HepG2 (cell line): ENCODE measurements around the gene VSIG10L. TPM values are rescaled to one million over a fixed set of nuclear protein-coding genes. Genes with fewer than 3 reads are reported as not detected.

Experiments
- ARHGAP35 ChIP-seq: sonication (generic); formaldehyde crosslinking; IDR thresholded peaks from 2 replicates; pipeline ENCODE4 v1.9.0; 2022; ENCODE audit warnings: mild to moderate bottlenecking, inconsistent platforms, moderate library complexity, missing genetic modification reagents, borderline replicate concordance
- KLF12 ChIP-seq: sonication (generic); formaldehyde crosslinking; IDR thresholded peaks from 2 replicates; pipeline ENCODE4 v1.4.0; 2020; ENCODE audit warnings: missing genetic modification reagents, borderline replicate concordance
- KMT2A ChIP-seq: sonication (generic); formaldehyde crosslinking; IDR thresholded peaks from 2 replicates; pipeline ENCODE4 v1.4.0; 2020; ENCODE audit warnings: missing genetic modification reagents
- KMT2B ChIP-seq: IDR thresholded peaks from 2 replicates; pipeline ENCODE4 v1.6.1; 2016; ENCODE audit warnings: missing genetic modification reagents, missing compliant biosample characterization
- NFE2 ChIP-seq: sonication (generic); formaldehyde crosslinking; IDR thresholded peaks from 2 replicates; pipeline ENCODE4 v1.4.0; 2020; ENCODE audit warnings: missing genetic modification reagents
- NR2C2 ChIP-seq: sonication (generic); formaldehyde crosslinking; IDR thresholded peaks from 2 replicates; pipeline ENCODE4 v1.4.0; 2020; ENCODE audit warnings: missing genetic modification reagents, mild to moderate bottlenecking, moderate library complexity, borderline replicate concordance
- PHB2 ChIP-seq: fragments of 450-650 bp; IDR thresholded peaks from 2 replicates; pipeline ENCODE4 v1.6.1; 2018; ENCODE audit not compliant: partially characterized antibody
- SNAPC2 ChIP-seq: sonication (generic); formaldehyde crosslinking; IDR thresholded peaks from 2 replicates; pipeline ENCODE4 v1.8.1; 2022; ENCODE audit warnings: mild to moderate bottlenecking, missing genetic modification reagents
- SP2 ChIP-seq: sonication (generic); formaldehyde crosslinking; IDR thresholded peaks from 2 replicates; pipeline ENCODE4 v1.5.1; 2020; ENCODE audit warnings: mild to moderate bottlenecking, missing genetic modification reagents
- TBL1XR1 ChIP-seq: fragments of 150-350 bp; IDR thresholded peaks from 2 replicates; pipeline ENCODE4 v1.6.1; 2014; ENCODE audit warnings: borderline replicate concordance, low read length; ENCODE audit not compliant: partially characterized antibody
- TBP ChIP-seq: sonication (generic); formaldehyde crosslinking; IDR thresholded peaks from 2 replicates; pipeline ENCODE4 v1.5.0; 2020; ENCODE audit warnings: missing genetic modification reagents
- ZNF251 ChIP-seq: sonication (generic); formaldehyde crosslinking; IDR thresholded peaks from 2 replicates; pipeline ENCODE4 v1.9.0; 2021; ENCODE audit warnings: mild to moderate bottlenecking, missing genetic modification reagents
- ZNF382 ChIP-seq: sonication (generic); formaldehyde crosslinking; IDR thresholded peaks from 2 replicates; pipeline ENCODE4 v1.5.0; 2020; ENCODE audit warnings: missing genetic modification reagents, mild to moderate bottlenecking, borderline replicate concordance
- ZNF446 ChIP-seq: sonication (generic); formaldehyde crosslinking; IDR thresholded peaks from 2 replicates; pipeline ENCODE4 v1.5.0; 2020; ENCODE audit warnings: mild to moderate bottlenecking, missing genetic modification reagents
- ZNF737 ChIP-seq: sonication (generic); formaldehyde crosslinking; IDR thresholded peaks from 2 replicates; pipeline ENCODE4 v1.5.0; 2020; ENCODE audit warnings: missing genetic modification reagents, mild to moderate bottlenecking, borderline replicate concordance
- polyA plus RNA-seq, 8 experiments: library from polyadenylated mRNA; depleted of rRNA in 3 of 8; stranded (reverse) in 7 of 8; unstranded in 1 of 8; fragments of >200 nt; fragmentation: Illumina TruSeq in 4 of 8; extraction: Trizol in 4 of 8; gene quantifications; 2 replicates each; pipeline versions ENCODE4 v1.2.1 to v1.2.3, GENCODE V29; 2011 to 2016; ENCODE audit warnings: low read depth in 4 of 8, missing spikeins in 1 of 8, mixed read lengths in 1 of 8; ENCODE audit not compliant: insufficient read depth in 1 of 8
- total RNA-seq, 5 experiments: library from RNA; depleted of rRNA; stranded (reverse); fragments of >200 nt; fragmentation: Illumina TruSeq; extraction: Trizol; gene quantifications; 2 replicates each; pipeline ENCODE4 v1.2.3, GENCODE V29; 2016; ENCODE audit warnings: low read depth in 1 of 5
- TF ChIP-seq, protein P1 (sequence below): sonication (generic); formaldehyde crosslinking; IDR thresholded peaks from 2 replicates; pipeline ENCODE4 v1.9.0; 2022; ENCODE audit warnings: low read depth, missing genetic modification reagents
- TF ChIP-seq, protein P2 (sequence below): sonication (generic); formaldehyde crosslinking; IDR thresholded peaks from 2 replicates; pipeline ENCODE4 v1.4.0; 2020; ENCODE audit warnings: mild to moderate bottlenecking, missing genetic modification reagents
- TF ChIP-seq, protein P3 (sequence below): sonication (generic); formaldehyde crosslinking; IDR thresholded peaks from 2 replicates; pipeline ENCODE4 v1.4.0; 2020; ENCODE audit warnings: missing genetic modification reagents
- TF ChIP-seq, protein P4 (sequence below): sonication (generic); formaldehyde crosslinking; IDR thresholded peaks from 2 replicates; pipeline ENCODE4 v1.4.0; 2020; ENCODE audit warnings: mild to moderate bottlenecking, low read depth, missing genetic modification reagents

VSIG10L gene
- total and polyA plus RNA-seq, 2 of the 13 experiments (the other 11 are each of a cell fraction or from before 2014, with no cell fraction given): 2.7 to 8.5 TPM

DNA sequence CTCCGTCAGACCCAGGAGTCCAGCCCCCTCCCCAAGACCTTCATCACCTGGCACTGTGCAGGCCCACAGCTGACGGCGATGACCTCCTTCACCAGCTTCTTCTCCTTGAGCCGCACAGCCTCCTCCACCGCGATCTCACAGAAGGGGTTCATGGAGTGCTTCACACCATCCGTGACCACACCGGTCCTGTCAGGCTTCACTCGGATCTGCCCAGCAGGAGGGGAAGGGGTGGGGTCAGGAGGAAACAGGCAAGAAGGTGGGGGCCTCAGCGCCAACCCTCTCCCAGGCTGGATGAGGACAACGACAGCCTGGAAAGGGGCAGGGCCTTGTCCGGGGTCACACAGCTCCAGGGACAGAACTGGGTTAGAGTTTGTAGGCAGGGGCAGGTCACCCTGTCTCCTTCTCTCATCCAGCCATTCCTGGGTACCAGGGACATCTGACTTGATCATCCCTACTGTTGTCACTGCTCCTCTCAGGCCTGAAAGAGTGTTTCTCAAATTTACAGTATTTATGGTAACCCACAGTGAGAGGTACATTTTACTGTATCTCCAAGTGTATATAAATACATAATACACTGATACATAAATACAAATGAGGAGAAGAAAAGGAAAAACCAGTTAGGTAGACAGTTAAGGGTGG is 12.3 kb upstream of the VSIG10L start (continued):
- TF ChIP-seq KLF12 (peak; percentile 82; the same call in 1 of the 2 replicates), SNAPC2 (CRISPR knock-in tag) (peak; percentile 5; the same call in 1 of the 2 replicates), NR2C2 (CRISPR knock-in tag) (peak; percentile 44; the same call in 1 of the 2 replicates), ZNF251 (no peak), SP2 (CRISPR knock-in tag) (no peak), TBP (CRISPR knock-in tag) (no peak), ZNF737 (no peak), ZNF382 (no peak), KMT2A (CRISPR knock-in tag) (no peak), KMT2B (no peak), ZNF446 (CRISPR knock-in tag) (no peak), NFE2 (no peak), PHB2 (no peak), ARHGAP35 (CRISPR knock-in tag) (no peak), TBL1XR1 (no peak)
- TF ChIP-seq, protein P1, sequence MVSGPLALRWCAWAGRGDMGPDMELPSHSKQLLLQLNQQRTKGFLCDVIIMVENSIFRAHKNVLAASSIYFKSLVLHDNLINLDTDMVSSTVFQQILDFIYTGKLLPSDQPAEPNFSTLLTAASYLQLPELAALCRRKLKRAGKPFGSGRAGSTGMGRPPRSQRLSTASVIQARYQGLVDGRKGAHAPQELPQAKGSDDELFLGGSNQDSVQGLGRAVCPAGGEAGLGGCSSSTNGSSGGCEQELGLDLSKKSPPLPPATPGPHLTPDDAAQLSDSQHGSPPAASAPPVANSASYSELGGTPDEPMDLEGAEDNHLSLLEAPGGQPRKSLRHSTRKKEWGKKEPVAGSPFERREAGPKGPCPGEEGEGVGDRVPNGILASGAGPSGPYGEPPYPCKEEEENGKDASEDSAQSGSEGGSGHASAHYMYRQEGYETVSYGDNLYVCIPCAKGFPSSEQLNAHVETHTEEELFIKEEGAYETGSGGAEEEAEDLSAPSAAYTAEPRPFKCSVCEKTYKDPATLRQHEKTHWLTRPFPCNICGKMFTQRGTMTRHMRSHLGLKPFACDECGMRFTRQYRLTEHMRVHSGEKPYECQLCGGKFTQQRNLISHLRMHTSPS: 0 out of 2 replicates have a peak, but pooled peaks have one; percentile 31
- TF ChIP-seq, protein P2, sequence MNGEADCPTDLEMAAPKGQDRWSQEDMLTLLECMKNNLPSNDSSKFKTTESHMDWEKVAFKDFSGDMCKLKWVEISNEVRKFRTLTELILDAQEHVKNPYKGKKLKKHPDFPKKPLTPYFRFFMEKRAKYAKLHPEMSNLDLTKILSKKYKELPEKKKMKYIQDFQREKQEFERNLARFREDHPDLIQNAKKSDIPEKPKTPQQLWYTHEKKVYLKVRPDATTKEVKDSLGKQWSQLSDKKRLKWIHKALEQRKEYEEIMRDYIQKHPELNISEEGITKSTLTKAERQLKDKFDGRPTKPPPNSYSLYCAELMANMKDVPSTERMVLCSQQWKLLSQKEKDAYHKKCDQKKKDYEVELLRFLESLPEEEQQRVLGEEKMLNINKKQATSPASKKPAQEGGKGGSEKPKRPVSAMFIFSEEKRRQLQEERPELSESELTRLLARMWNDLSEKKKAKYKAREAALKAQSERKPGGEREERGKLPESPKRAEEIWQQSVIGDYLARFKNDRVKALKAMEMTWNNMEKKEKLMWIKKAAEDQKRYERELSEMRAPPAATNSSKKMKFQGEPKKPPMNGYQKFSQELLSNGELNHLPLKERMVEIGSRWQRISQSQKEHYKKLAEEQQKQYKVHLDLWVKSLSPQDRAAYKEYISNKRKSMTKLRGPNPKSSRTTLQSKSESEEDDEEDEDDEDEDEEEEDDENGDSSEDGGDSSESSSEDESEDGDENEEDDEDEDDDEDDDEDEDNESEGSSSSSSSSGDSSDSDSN: peak; percentile 51
- TF ChIP-seq, protein P3, sequence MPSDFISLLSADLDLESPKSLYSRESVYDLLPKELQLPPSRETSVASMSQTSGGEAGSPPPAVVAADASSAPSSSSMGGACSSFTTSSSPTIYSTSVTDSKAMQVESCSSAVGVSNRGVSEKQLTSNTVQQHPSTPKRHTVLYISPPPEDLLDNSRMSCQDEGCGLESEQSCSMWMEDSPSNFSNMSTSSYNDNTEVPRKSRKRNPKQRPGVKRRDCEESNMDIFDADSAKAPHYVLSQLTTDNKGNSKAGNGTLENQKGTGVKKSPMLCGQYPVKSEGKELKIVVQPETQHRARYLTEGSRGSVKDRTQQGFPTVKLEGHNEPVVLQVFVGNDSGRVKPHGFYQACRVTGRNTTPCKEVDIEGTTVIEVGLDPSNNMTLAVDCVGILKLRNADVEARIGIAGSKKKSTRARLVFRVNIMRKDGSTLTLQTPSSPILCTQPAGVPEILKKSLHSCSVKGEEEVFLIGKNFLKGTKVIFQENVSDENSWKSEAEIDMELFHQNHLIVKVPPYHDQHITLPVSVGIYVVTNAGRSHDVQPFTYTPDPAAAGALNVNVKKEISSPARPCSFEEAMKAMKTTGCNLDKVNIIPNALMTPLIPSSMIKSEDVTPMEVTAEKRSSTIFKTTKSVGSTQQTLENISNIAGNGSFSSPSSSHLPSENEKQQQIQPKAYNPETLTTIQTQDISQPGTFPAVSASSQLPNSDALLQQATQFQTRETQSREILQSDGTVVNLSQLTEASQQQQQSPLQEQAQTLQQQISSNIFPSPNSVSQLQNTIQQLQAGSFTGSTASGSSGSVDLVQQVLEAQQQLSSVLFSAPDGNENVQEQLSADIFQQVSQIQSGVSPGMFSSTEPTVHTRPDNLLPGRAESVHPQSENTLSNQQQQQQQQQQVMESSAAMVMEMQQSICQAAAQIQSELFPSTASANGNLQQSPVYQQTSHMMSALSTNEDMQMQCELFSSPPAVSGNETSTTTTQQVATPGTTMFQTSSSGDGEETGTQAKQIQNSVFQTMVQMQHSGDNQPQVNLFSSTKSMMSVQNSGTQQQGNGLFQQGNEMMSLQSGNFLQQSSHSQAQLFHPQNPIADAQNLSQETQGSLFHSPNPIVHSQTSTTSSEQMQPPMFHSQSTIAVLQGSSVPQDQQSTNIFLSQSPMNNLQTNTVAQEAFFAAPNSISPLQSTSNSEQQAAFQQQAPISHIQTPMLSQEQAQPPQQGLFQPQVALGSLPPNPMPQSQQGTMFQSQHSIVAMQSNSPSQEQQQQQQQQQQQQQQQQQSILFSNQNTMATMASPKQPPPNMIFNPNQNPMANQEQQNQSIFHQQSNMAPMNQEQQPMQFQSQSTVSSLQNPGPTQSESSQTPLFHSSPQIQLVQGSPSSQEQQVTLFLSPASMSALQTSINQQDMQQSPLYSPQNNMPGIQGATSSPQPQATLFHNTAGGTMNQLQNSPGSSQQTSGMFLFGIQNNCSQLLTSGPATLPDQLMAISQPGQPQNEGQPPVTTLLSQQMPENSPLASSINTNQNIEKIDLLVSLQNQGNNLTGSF (CRISPR knock-in tag): no peak
- TF ChIP-seq, protein P4, sequence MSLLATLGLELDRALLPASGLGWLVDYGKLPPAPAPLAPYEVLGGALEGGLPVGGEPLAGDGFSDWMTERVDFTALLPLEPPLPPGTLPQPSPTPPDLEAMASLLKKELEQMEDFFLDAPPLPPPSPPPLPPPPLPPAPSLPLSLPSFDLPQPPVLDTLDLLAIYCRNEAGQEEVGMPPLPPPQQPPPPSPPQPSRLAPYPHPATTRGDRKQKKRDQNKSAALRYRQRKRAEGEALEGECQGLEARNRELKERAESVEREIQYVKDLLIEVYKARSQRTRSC: no peak
